ENCODE results near the gene SCMH1. TPM values are rescaled to one million over a fixed set of nuclear protein-coding genes. Genes with fewer than 3 reads are reported as not detected.

SCMH1 gene
- total RNA-seq, 2 experiments from 2014 or later, result 25.3 to 26.1 TPM

- intact Hi-C loops (cut with micrococcal nuclease), result loop anchor here (5.0 kb wide), 1 partner anchor 137 kb away; no protein-coding TSS in a partner anchor
- POLR2A ChIA-PET, result no interaction called here
Measured at GRCh38 chr1:41280202-41281032, 38.3 kb upstream of the SCMH1 start.

GRCh38 chr1:41278076-41278475, 36.0 kb upstream of the SCMH1 start:
- no peak for TF ChIP-seq CTCF (IDR thresholded peaks at IDR 0.05)
- Mint-ChIP-seq H3K36me3 (ENCODE audit: low read depth) (no peaks in the 10 kb centered on the region), H3K9me3 (no peaks in the 10 kb centered on the region), H3K4me1 (ENCODE audit: low read depth) (no peaks in the 10 kb centered on the region), H3K4me3 (no peak overlapping the region), H3K27ac (no peak overlapping the region), H3K27me3 (peaks cover 12% of the 10 kb centered on the region)
- DNase-seq, result no peak
- ATAC-seq, result no peak
- CTCF ChIA-PET, result interaction anchor here (1.0 kb wide), 1 partner anchor 139 kb away, joined by 4 read pairs; no protein-coding TSS in a partner anchor
- intact Hi-C loops (cut with micrococcal nuclease), result no loop called here
- POLR2A ChIA-PET, result no interaction called here

More at GRCh38 chr1:41280202-41281032, 38.3 kb upstream of the SCMH1 start:
- H3K27me3 Mint-ChIP-seq, result peaks cover 19% of the 10 kb centered on the region
- H3K9me3 Mint-ChIP-seq, result no peaks in the 10 kb centered on the region
- no peaks in the 10 kb centered on the region for H3K36me3 Mint-ChIP-seq (ENCODE audit: low read depth)
- CTCF ChIA-PET, result interaction anchor here (1.1 to 4.9 kb wide), 2 partner anchors 136 to 153 kb away, joined by 5 to 65 read pairs; no protein-coding TSS in a partner anchor
- no peak overlapping the region for H3K4me3 Mint-ChIP-seq
- no peak for TF ChIP-seq CTCF (IDR thresholded peaks at IDR 0.05)
- DNase-seq (no peak), ATAC-seq (no peak)
- H3K4me1 Mint-ChIP-seq (ENCODE audit: low read depth), result peaks cover under 1% of the 10 kb centered on the region
- H3K27ac Mint-ChIP-seq, result no peak overlapping the region

- H3K4me3 Mint-ChIP-seq, result no peak overlapping the region
- CTCF ChIA-PET, result interaction anchor here (1.0 kb wide), 1 partner anchor 140 kb away, joined by 4 read pairs; no protein-coding TSS in a partner anchor
- no peaks in the 10 kb centered on the region for H3K4me1 Mint-ChIP-seq (ENCODE audit: low read depth)
- ATAC-seq (no peak), DNase-seq (no peak)
- POLR2A ChIA-PET, result no interaction called here
- no peaks in the 10 kb centered on the region for H3K36me3 Mint-ChIP-seq (ENCODE audit: low read depth)
- intact Hi-C loops (cut with micrococcal nuclease), result no loop called here
- H3K27ac Mint-ChIP-seq, result no peak overlapping the region
- no peaks in the 10 kb centered on the region for H3K9me3 Mint-ChIP-seq
- H3K27me3 Mint-ChIP-seq, result peaks cover 7% of the 10 kb centered on the region
- TF ChIP-seq CTCF (IDR thresholded peaks at IDR 0.05), result no peak
Measured at GRCh38 chr1:41277371-41277975, 35.4 kb upstream of the SCMH1 start.

GRCh38 chr1:41275831-41276230, 33.7 kb upstream of the SCMH1 start:
- CTCF ChIA-PET, result no interaction called here
- peaks cover 6% of the 10 kb centered on the region for H3K27me3 Mint-ChIP-seq
- intact Hi-C loops (cut with micrococcal nuclease), result no loop called here
- POLR2A ChIA-PET, result no interaction called here
- H3K4me3 Mint-ChIP-seq, result no peak overlapping the region
- H3K9me3 Mint-ChIP-seq, result no peaks in the 10 kb centered on the region
- ATAC-seq (no peak), DNase-seq (no peak)
- H3K4me1 Mint-ChIP-seq (ENCODE audit: low read depth), result no peaks in the 10 kb centered on the region
- no peak for TF ChIP-seq CTCF (IDR thresholded peaks at IDR 0.05)
- no peak overlapping the region for H3K27ac Mint-ChIP-seq
- no peaks in the 10 kb centered on the region for H3K36me3 Mint-ChIP-seq (ENCODE audit: low read depth)
